Endodermal cell (in vitro differentiated cells): ENCODE results near the gene ST6GALNAC2. TPM values are rescaled to one million over a fixed set of nuclear protein-coding genes. Genes with fewer than 3 reads are reported as not detected.
"Not testable (repeated sequence)": the region's sequence is repeated elsewhere in the genome, so short reads cannot be mapped to it uniquely, and the experiment has no call there.

Source experiments
- DNase-seq: peaks from one replicate; pipeline ENCODE4 v3.0.0-alpha.2; 2017
- H3K27ac ChIP-seq: 2 replicates; pipeline ENCODE4 v1.5.1; 2013; ENCODE audit warnings: mild to moderate bottlenecking, low read depth, low read length, moderate library complexity
- H3K27me3 ChIP-seq: 2 replicates; pipeline ENCODE4 v1.6.1; 2013; ENCODE audit warnings: mild to moderate bottlenecking, low read length, moderate library complexity; ENCODE audit not compliant: insufficient read depth, control insufficient read depth, poor library complexity, severe bottlenecking
- H3K36me3 ChIP-seq: 2 replicates; pipeline ENCODE4 v1.7.0; 2013; ENCODE audit warnings: mild to moderate bottlenecking, low read length, moderate library complexity; ENCODE audit not compliant: control insufficient read depth, insufficient read depth
- H3K4me1 ChIP-seq: one replicate; pipeline ENCODE4 v1.7.0; 2013; ENCODE audit warnings: low read length; ENCODE audit not compliant: control insufficient read depth, insufficient read depth
- H3K4me3 ChIP-seq: 2 replicates; pipeline ENCODE4 v1.5.1; 2013; ENCODE audit warnings: mild to moderate bottlenecking, low read length, moderate library complexity
- H3K9ac ChIP-seq: 2 replicates; pipeline ENCODE4 v1.6.1; 2013; ENCODE audit warnings: mild to moderate bottlenecking, low read length, moderate library complexity; ENCODE audit not compliant: poor library complexity, severe bottlenecking; ENCODE audit errors: extremely low read depth
- H3K9me3 ChIP-seq: 2 replicates; pipeline ENCODE4 v1.6.1; 2013; ENCODE audit warnings: mild to moderate bottlenecking, low read length, moderate library complexity; ENCODE audit not compliant: control insufficient read depth
- H3K27ac Mint-ChIP-seq: 2 replicates; pipeline ENCODE4 v1.8.0; 2020; ENCODE audit warnings: mixed read lengths
- H3K27me3 Mint-ChIP-seq: 2 replicates; pipeline ENCODE4 v1.8.0; 2021; ENCODE audit warnings: mild to moderate bottlenecking, mixed read lengths; ENCODE audit not compliant: insufficient read depth
- H3K36me3 Mint-ChIP-seq: 2 replicates; pipeline ENCODE4 v1.8.0; 2020; ENCODE audit warnings: low read depth, mixed read lengths
- H3K4me1 Mint-ChIP-seq: 2 replicates; pipeline ENCODE4 v1.8.0; 2020; ENCODE audit warnings: mixed read lengths
- H3K4me3 Mint-ChIP-seq: 2 replicates; pipeline ENCODE4 v1.8.0; 2020; ENCODE audit warnings: mild to moderate bottlenecking, moderate library complexity, mixed read lengths
- H3K9me3 Mint-ChIP-seq: 2 replicates; pipeline ENCODE4 v1.8.0; 2020; ENCODE audit warnings: mild to moderate bottlenecking, mixed read lengths
- CTCF ChIP-seq: fragments of 200-600 bp; sonication (generic); conservative IDR thresholded peaks from 2 replicates; pipeline ENCODE4 v1.5.0; 2021; ENCODE audit warnings: antibody characterized with exemption, mild to moderate bottlenecking
- WGBS, 2 experiments: methylation state at CpG; one replicate each; pipeline versions ENCODE4 v1.1.5 to v1.1.7; 2013; ENCODE audit warnings: missing lambda C conversion rate in 2 of 2, mixed read lengths in 1 of 2; ENCODE audit not compliant: insufficient coverage in 1 of 2, insufficient read length in 1 of 2; 5-methylcytosine and 5-hydroxymethylcytosine counted together
- total RNA-seq, 2 donors: library from RNA; stranded (reverse); fragmentation: NEBNext Ultra II Directional in 1 of 2; extraction: Animal tissue kit (Norgen Biotek cat#: 25700) in 1 of 2; gene quantifications; 2 replicates in 1 of 2; 3 replicates in 1 of 2; pipeline ENCODE4 v1.2.1, GENCODE V29; 2021

The ST6GALNAC2 gene
- total RNA-seq, 2 donors from 2014 or later, result 15.1 to 26.9 TPM

DNA sequence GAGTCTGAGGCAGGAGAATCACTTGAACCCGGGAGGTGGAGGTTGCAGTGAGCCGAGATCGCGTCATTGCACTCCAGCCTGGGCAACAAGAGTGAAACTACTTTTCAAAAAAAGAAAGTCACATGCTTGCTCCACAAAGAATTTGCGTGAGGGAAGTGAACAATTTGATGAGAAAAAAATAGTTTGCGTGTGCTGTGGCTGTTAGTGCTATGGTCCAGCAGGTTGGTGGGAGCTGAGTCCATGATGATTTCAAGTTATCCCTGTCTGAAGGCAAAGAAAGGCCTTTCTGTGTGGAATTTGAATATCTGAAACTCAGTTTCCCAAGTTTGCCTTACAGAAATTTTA, 24.8 kb downstream of the ST6GALNAC2 start:
- no peak overlapping the region for H3K9ac ChIP-seq
- Mint-ChIP-seq H3K9me3 (no peaks in the 10 kb centered on the region), H3K36me3 (peaks cover 57% of the 10 kb centered on the region), H3K4me3 (peak overlapping the region; percentile 94), H3K27ac (peak overlapping the region; percentile 64), H3K4me1 (peaks cover 21% of the 10 kb centered on the region), H3K27me3 (no peaks in the 10 kb centered on the region)
- H3K4me3 ChIP-seq, result peak overlapping the region; percentile 47
- no peak for TF ChIP-seq CTCF
- WGBS, 2 experiments, result 92 to 99% methylated on average over 6 of the region's 6 CpGs
- peaks cover 52% of the 10 kb centered on the region for H3K36me3 ChIP-seq
- H3K4me1 ChIP-seq, result peaks cover 5% of the 10 kb centered on the region
- H3K27ac ChIP-seq, result no peak overlapping the region
- H3K27me3 ChIP-seq, result no peaks in the 10 kb centered on the region
- no peaks in the 10 kb centered on the region for H3K9me3 ChIP-seq
- DNase-seq, result no peak

GRCh38 chr17:76560036-76560876, 25.4 kb downstream of the ST6GALNAC2 start:
- peaks cover 52% of the 10 kb centered on the region for H3K36me3 Mint-ChIP-seq
- Histone ChIP-seq H3K27me3 (no peaks in the 10 kb centered on the region), H3K4me3 (peak overlapping the region; percentile 96), H3K9ac (no peak overlapping the region), H3K36me3 (peaks cover 46% of the 10 kb centered on the region), H3K27ac (no peak overlapping the region), H3K9me3 (no peaks in the 10 kb centered on the region), H3K4me1 (peaks cover 5% of the 10 kb centered on the region)
- TF ChIP-seq CTCF, result no peak
- peaks cover 21% of the 10 kb centered on the region for H3K4me1 Mint-ChIP-seq
- DNase-seq, result no peak
- no peaks in the 10 kb centered on the region for H3K9me3 Mint-ChIP-seq
- WGBS, 2 experiments, result 95% methylated on average over 10 of the region's 10 CpGs
- peak overlapping the region; percentile 64 for H3K27ac Mint-ChIP-seq
- H3K27me3 Mint-ChIP-seq, result no peaks in the 10 kb centered on the region
- H3K4me3 Mint-ChIP-seq, result peak overlapping the region; percentile 94

DNA sequence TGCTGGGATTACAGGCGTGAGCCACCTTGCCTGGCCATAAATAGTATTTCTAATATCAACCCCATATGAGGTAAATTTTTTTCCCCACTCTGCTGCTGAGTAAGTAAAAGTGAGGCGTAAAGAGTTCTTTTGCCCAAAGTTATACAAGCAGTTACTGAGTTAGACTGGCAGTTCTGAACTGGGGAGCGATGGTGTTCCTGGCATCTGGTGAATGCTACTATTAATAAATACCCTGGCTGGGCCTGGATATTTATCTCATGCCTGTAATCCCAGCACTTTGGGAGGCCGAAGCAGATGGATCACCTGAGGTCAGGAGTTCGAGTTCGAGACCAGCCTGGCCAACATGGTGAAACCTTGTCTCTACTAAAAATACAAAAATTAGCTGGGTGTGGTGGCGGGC, 26.2 kb downstream of the ST6GALNAC2 start:
- H3K36me3 Mint-ChIP-seq, result peaks cover 44% of the 10 kb centered on the region

More for the DNA sequence above, 26.2 kb downstream of the ST6GALNAC2 start:
- not testable (repeated sequence) for H3K4me1 ChIP-seq, H3K9ac ChIP-seq, H3K9me3 Mint-ChIP-seq, DNase-seq, H3K9me3 ChIP-seq, H3K27me3 Mint-ChIP-seq, H3K27me3 ChIP-seq, H3K27ac ChIP-seq
- 96 to 100% methylated on average over 3 to 7 of the region's 7 CpGs for WGBS, 2 experiments
- H3K36me3 ChIP-seq, result peaks cover 39% of the 10 kb centered on the region
- peak overlapping the region; percentile 99 for H3K27ac Mint-ChIP-seq
- peak overlapping the region; percentile 96 for H3K4me3 ChIP-seq
- H3K4me3 Mint-ChIP-seq, result peak overlapping the region; percentile 94
- H3K4me1 Mint-ChIP-seq, result peaks cover 21% of the 10 kb centered on the region
